SK-N-SH treated with all-trans-retinoic acid at 6 μM for 48 hours (cell line): ENCODE results near the gene MAMSTR.

ENCODE experiments used
- ATAC-seq: fragments of 200-7000 bp; cut with Tn5 transposase; 3 replicates; pipeline ENCODE4 v1.9.1; 2020; ENCODE audit warnings: mild to moderate bottlenecking, moderate library complexity
- ARNTL ChIP-seq: fragments of 450-650 bp; formaldehyde crosslinking; IDR thresholded peaks from 2 replicates; pipeline ENCODE4 v1.5.0; 2020; ENCODE audit warnings: low read depth, mild to moderate bottlenecking, moderate library complexity, borderline replicate concordance
- BACH2 ChIP-seq: fragments of 250-450 bp; sonication (Bioruptor Pico); IDR thresholded peaks from 2 replicates; pipeline ENCODE4 v1.9.0; 2021; ENCODE audit warnings: mild to moderate bottlenecking, borderline replicate concordance
- CSDC2 ChIP-seq: fragments of 250-450 bp; sonication (Bioruptor Pico); IDR thresholded peaks from 2 replicates; pipeline ENCODE4 v1.5.0; 2020; ENCODE audit warnings: mild to moderate bottlenecking, moderate library complexity
- ESRRG ChIP-seq: fragments of 250-450 bp; sonication (Bioruptor Pico); IDR thresholded peaks from 2 replicates; pipeline ENCODE4 v1.6.1; 2021; ENCODE audit warnings: mild to moderate bottlenecking
- GLIS3 ChIP-seq: fragments of 250-450 bp; sonication (Bioruptor Pico); IDR thresholded peaks from 2 replicates; pipeline ENCODE4 v1.5.0; 2020; ENCODE audit warnings: mild to moderate bottlenecking, moderate library complexity
- OSR1 ChIP-seq: fragments of 250-450 bp; sonication (Bioruptor Pico); IDR thresholded peaks from 2 replicates; pipeline ENCODE4 v1.8.0; 2022; ENCODE audit warnings: moderate library complexity, mild to moderate bottlenecking, inconsistent platforms
- TCF4 ChIP-seq: fragments of 250-450 bp; sonication (Bioruptor Pico); IDR thresholded peaks from 2 replicates; pipeline ENCODE4 v1.8.0; 2021; ENCODE audit warnings: mild to moderate bottlenecking, moderate library complexity, borderline replicate concordance
- ZC3H10 ChIP-seq: fragments of 250-450 bp; sonication (Bioruptor Pico); IDR thresholded peaks from 2 replicates; pipeline ENCODE4 v1.5.1; 2021; ENCODE audit warnings: mild to moderate bottlenecking, moderate library complexity
- ZNF70 ChIP-seq: fragments of 450-650 bp; formaldehyde crosslinking; IDR thresholded peaks from 2 replicates; pipeline ENCODE4 v1.5.0; 2020; ENCODE audit warnings: mild to moderate bottlenecking, moderate library complexity
- ZNF8 ChIP-seq: fragments of 450-650 bp; formaldehyde crosslinking; IDR thresholded peaks from 2 replicates; pipeline ENCODE4 v1.5.0; 2020; ENCODE audit warnings: mild to moderate bottlenecking, moderate library complexity
- TF ChIP-seq, protein P1 (sequence below): fragments of 250-450 bp; sonication (Bioruptor Pico); IDR thresholded peaks from 2 replicates; pipeline ENCODE4 v1.8.0; 2020; ENCODE audit warnings: mild to moderate bottlenecking, moderate library complexity, borderline replicate concordance
- TF ChIP-seq, protein P2 (sequence below): fragments of 250-450 bp; sonication (Bioruptor Pico); IDR thresholded peaks from 2 replicates; pipeline ENCODE4 v1.8.0; 2021; ENCODE audit warnings: low read depth, mild to moderate bottlenecking, moderate library complexity, borderline replicate concordance
- TF ChIP-seq, protein P3 (sequence below): fragments of 250-450 bp; sonication (Bioruptor Pico); IDR thresholded peaks from 2 replicates; pipeline ENCODE4 v1.5.1; 2020; ENCODE audit warnings: low read depth, mild to moderate bottlenecking, moderate library complexity
- TF ChIP-seq, protein P4 (sequence below): fragments of 250-450 bp; sonication (Bioruptor Pico); IDR thresholded peaks from 2 replicates; pipeline ENCODE4 v1.5.1; 2021; ENCODE audit warnings: mild to moderate bottlenecking, moderate library complexity

The MAMSTR gene

DNA sequence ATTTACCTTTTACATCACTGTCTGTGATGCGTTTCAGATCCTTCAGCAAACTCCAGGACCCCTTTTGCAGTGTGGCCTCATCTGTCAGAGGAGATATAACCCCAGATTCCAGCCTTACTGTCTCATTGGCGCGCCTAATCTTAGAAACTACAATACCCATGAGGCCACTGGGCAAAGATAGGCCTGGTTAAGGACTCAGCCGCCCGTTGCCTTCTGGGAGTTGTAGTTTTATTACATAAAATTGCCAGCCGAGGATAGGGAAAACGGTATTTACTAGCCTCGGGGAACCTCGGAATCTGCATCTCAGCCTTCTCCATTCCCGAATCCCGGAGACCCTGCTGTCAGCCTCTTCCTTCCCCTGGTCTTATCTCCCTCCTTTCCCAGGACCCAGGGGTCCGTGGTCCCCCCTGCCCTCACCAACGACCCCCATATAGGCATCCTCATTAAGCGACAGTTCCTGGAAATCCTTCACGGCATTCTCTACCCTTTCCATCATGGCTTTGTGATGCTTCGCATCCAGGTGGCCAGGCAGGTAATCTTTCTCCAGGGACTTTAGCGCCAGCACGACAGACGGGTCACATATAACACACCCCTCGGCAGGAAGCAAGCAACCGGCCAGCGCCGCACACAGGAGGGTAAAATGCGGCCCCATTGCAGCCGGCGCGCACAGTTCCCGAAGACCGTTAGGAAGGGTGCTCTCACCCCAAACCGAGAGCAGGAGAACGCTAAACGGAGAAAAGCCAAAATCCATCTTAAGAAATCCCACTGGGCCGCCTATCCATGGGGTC lies 25.9 kb upstream of the MAMSTR start (continued):
- TF ChIP-seq GLIS3 (CRISPR knock-in tag): no peak
- TF ChIP-seq, protein P1, sequence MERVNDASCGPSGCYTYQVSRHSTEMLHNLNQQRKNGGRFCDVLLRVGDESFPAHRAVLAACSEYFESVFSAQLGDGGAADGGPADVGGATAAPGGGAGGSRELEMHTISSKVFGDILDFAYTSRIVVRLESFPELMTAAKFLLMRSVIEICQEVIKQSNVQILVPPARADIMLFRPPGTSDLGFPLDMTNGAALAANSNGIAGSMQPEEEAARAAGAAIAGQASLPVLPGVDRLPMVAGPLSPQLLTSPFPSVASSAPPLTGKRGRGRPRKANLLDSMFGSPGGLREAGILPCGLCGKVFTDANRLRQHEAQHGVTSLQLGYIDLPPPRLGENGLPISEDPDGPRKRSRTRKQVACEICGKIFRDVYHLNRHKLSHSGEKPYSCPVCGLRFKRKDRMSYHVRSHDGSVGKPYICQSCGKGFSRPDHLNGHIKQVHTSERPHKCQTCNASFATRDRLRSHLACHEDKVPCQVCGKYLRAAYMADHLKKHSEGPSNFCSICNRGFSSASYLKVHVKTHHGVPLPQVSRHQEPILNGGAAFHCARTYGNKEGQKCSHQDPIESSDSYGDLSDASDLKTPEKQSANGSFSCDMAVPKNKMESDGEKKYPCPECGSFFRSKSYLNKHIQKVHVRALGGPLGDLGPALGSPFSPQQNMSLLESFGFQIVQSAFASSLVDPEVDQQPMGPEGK: no peak

DNA sequence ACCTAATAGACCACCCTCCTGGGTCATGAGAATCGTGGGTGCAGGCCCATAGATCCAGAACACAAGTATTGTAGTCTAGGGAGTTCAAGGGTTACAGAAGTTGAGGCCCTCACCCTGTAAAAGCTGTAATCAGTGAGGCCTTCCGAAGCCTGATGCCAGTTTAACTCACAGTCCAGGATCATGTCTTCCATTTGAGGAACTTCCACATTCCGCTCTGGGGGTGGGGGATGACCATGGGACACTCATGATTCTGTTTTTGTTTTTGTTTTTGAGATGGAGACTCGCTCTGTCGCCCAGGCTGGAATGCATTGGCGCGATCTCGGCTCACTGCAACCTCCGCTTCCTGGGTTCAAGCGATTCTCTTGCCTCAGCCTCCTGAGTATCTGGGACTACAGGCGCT lies 22.6 kb upstream of the MAMSTR start:
- ATAC-seq: no peak
- TF ChIP-seq GLIS3 (CRISPR knock-in tag) (no peak), ESRRG (no peak), ZNF8 (CRISPR knock-in tag) (no peak), ZC3H10 (no peak), ZNF70 (CRISPR knock-in tag) (no peak), TCF4 (no peak), ARNTL (CRISPR knock-in tag) (no peak), OSR1 (CRISPR knock-in tag) (no peak)

DNA sequence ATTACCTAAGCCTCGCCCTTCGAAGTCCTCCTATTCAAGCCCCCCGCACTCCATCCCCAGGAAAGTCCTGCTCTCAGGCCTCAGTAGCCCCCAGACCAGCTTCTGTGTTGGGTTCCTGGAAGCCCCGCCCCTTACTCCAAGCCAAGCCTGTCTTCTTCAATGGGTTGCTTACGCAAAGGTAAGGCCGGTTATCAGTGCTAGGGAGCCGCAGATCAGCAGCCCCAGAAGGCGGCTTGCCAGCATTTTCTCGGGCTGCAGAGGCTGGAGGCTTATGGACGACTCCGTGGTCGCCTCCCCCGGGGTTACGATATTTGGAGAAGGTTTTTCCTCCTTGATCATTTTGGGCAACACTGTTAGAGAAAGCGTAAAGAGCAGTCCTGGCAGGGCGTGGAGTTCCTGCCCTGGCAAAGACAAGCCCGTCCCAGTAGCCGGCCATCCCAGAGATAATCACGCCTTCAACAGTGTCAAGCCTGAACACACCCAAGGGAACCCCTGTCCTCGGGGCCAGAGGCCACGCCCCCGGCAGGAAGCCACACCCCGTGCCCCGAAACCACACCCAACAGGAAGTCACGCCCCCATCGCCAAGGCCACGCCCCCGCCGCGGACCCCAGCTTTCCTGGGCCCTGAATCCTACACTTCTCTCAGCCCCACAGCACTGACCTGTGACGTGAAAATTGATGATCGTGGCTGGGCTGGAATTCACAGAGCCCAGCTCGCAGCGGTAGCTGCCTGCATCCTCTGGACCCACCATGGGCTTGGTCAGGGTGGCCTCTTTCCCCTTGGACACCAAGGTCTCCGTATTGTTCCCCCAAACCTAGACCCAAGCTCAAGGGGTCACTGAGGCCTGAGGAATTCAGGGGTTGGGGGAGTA lies 21.8 kb upstream of the MAMSTR start:
- TF ChIP-seq ESRRG (no peak), GLIS3 (CRISPR knock-in tag) (no peak), ARNTL (CRISPR knock-in tag) (no peak), TCF4 (no peak), BACH2 (no peak), ZC3H10 (no peak)
- TF ChIP-seq, protein P1: no peak
- TF ChIP-seq, protein P2, sequence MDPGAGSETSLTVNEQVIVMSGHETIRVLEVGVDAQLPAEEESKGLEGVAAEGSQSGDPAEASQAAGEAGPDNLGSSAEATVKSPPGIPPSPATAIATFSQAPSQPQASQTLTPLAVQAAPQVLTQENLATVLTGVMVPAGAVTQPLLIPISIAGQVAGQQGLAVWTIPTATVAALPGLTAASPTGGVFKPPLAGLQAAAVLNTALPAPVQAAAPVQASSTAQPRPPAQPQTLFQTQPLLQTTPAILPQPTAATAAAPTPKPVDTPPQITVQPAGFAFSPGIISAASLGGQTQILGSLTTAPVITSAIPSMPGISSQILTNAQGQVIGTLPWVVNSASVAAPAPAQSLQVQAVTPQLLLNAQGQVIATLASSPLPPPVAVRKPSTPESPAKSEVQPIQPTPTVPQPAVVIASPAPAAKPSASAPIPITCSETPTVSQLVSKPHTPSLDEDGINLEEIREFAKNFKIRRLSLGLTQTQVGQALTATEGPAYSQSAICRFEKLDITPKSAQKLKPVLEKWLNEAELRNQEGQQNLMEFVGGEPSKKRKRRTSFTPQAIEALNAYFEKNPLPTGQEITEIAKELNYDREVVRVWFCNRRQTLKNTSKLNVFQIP (CRISPR knock-in tag): no peak
- TF ChIP-seq, protein P3, sequence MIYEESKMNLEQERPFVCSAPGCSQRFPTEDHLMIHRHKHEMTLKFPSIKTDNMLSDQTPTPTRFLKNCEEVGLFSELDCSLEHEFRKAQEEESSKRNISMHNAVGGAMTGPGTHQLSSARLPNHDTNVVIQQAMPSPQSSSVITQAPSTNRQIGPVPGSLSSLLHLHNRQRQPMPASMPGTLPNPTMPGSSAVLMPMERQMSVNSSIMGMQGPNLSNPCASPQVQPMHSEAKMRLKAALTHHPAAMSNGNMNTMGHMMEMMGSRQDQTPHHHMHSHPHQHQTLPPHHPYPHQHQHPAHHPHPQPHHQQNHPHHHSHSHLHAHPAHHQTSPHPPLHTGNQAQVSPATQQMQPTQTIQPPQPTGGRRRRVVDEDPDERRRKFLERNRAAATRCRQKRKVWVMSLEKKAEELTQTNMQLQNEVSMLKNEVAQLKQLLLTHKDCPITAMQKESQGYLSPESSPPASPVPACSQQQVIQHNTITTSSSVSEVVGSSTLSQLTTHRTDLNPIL (CRISPR knock-in tag): no peak
- ATAC-seq: no peak

DNA sequence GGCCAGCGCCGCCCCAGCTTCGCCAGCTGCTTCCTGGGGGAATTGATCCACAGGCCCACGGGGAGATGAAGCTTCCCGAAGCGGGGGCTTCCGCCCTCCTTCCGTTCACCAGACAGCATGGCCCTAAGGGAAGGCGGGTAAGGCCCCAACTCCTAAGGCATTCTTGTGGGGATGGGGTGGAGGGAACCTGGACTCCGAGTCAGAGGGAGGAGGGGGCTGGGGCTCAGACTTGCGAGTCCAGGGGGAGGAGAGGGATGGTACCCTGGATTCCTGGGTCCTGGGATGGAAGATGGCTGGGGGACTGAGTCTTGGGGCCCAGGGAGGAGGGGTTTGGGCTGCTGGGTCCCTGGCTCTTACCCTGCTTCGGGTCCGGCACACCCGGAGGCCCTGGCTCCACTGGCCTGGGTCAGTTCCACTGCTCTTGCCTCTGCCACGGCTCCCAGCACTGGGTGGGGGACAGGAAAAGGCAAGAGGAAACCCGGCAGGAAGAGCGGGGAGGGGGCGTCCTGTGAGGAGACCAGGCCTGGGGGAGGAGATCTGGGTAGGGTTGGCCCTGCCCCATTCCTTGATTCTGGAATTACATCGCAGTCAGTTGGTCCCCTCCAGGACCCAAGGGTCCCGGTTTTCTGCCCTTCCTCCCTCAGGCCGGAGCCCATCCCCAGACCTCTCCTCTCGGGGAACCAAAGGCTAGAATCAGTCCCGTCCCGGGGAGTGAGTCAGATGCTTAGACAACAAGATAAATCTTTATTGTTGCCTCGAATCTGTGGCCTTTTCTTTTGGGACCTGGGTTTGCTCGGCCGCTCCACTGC lies 20.8 kb upstream of the MAMSTR start, which contains the start of gene RASIP1:
Gene RASIP1, minus strand, starts transcription at position 447 of the 809 bp plus-strand sequence. Its CDS starts 328 bp downstream, at position 119.
- no peak for TF ChIP-seq BACH2
- TF ChIP-seq, protein P1: no peak
- TF ChIP-seq, protein P4, sequence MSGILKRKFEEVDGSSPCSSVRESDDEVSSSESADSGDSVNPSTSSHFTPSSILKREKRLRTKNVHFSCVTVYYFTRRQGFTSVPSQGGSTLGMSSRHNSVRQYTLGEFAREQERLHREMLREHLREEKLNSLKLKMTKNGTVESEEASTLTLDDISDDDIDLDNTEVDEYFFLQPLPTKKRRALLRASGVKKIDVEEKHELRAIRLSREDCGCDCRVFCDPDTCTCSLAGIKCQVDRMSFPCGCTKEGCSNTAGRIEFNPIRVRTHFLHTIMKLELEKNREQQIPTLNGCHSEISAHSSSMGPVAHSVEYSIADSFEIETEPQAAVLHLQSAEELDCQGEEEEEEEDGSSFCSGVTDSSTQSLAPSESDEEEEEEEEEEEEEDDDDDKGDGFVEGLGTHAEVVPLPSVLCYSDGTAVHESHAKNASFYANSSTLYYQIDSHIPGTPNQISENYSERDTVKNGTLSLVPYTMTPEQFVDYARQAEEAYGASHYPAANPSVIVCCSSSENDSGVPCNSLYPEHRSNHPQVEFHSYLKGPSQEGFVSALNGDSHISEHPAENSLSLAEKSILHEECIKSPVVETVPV (CRISPR knock-in tag): no peak
- no peak for TF ChIP-seq TCF4
- no peak for TF ChIP-seq ESRRG
- TF ChIP-seq GLIS3 (CRISPR knock-in tag): no peak
- TF ChIP-seq CSDC2 (CRISPR knock-in tag): no peak
- ATAC-seq: no peak
